Central memory CD8-positive, alpha-beta T cell (primary cell): ENCODE data around the gene FHL2.

Source experiments
- ATAC-seq: fragments of 150-1000 bp; cut with Tn5 transposase; replicated peaks from 2 replicates; pipeline ENCODE4 v1.10.0; 2022; ENCODE audit warnings: mild to moderate bottlenecking, moderate FRiP score, moderate number of reproducible peaks; ENCODE audit not compliant: poor library complexity, severe bottlenecking; ENCODE audit errors: extremely low read depth
- DNase-seq, 2 donors: peaks; one replicate each; pipeline ENCODE4 v3.0.0; 2021; ENCODE audit warnings: low spot score in 2 of 2
- H3K27ac Mint-ChIP-seq: one replicate; pipeline ENCODE4 v1.8.0; 2022; ENCODE audit warnings: low read depth, mild to moderate bottlenecking, moderate library complexity, mixed read lengths
- H3K27me3 Mint-ChIP-seq: one replicate; pipeline ENCODE4 v1.8.0; 2022; ENCODE audit warnings: mixed read lengths
- H3K36me3 Mint-ChIP-seq: one replicate; pipeline ENCODE4 v1.8.0; 2022; ENCODE audit warnings: mild to moderate bottlenecking, moderate library complexity, mixed read lengths; ENCODE audit not compliant: insufficient read depth
- H3K4me1 Mint-ChIP-seq: one replicate; pipeline ENCODE4 v1.8.0; 2022; ENCODE audit warnings: mixed read lengths
- H3K4me3 Mint-ChIP-seq: one replicate; pipeline ENCODE4 v1.8.0; 2022; ENCODE audit warnings: mild to moderate bottlenecking, moderate library complexity, mixed read lengths
- H3K9me3 Mint-ChIP-seq: one replicate; pipeline ENCODE4 v1.8.0; 2022; ENCODE audit warnings: mixed read lengths

The FHL2 gene

DNA sequence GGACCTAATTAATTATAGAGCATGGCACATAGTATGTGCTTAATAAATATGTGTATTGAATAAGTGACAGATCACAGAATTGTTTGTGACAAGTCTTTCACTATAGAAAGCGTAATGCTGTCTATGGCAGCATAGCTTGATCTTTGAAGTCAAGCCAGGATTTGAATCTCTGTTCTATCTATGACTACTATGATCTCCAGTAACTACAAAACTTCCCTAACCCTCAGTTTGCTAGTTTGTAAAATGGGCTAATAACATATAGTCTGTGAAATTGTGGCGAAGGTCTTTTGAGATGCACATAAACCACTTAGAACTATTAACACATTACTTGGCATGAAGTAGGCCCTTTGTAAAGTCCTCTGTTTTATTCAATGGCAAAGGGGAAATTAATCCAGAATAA is 4.0 kb upstream of the FHL2 start:
- no peak for ATAC-seq
- DNase-seq, result no peak
- peaks cover 48% of the 10 kb centered on the region for H3K27me3 Mint-ChIP-seq
- no peak overlapping the region for H3K27ac Mint-ChIP-seq
- no peaks in the 10 kb centered on the region for H3K4me1 Mint-ChIP-seq
- H3K9me3 Mint-ChIP-seq, result no peaks in the 10 kb centered on the region
- H3K4me3 Mint-ChIP-seq, result no peak overlapping the region
- H3K36me3 Mint-ChIP-seq, result no peaks in the 10 kb centered on the region

- no peaks in the 10 kb centered on the region for H3K4me1 Mint-ChIP-seq
- H3K27me3 Mint-ChIP-seq, result peaks cover 48% of the 10 kb centered on the region
- no peak overlapping the region for H3K27ac Mint-ChIP-seq
- H3K9me3 Mint-ChIP-seq, result no peaks in the 10 kb centered on the region
- H3K36me3 Mint-ChIP-seq, result no peaks in the 10 kb centered on the region
- H3K4me3 Mint-ChIP-seq, result no peak overlapping the region
- ATAC-seq, result no peak
- no peak for DNase-seq
Measured at GRCh38 chr2:105401867-105402266, 3.0 kb upstream of the FHL2 start.

DNA sequence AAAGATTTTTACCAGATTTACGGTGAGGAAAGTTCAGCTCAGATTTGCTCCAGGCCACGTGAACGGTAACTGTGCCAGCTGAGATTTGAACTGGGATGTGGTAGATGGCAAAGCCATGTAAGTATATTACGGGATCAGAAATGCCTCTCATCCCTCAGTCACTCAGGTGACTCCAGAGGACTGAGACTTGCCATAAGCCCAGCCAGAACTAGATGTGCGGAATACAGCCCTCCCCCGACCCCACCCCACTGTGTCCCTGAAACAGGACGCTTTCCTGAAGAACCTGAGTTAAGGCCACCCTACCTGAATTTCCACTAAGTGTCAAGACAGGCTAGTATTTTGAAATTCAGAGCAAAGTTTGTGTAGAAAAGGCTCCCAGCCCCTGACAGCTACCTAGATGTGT is 1.3 kb upstream of the FHL2 start:
- no peaks in the 10 kb centered on the region for H3K36me3 Mint-ChIP-seq
- DNase-seq, result no peak
- no peaks in the 10 kb centered on the region for H3K4me1 Mint-ChIP-seq
- ATAC-seq, result no peak
- H3K4me3 Mint-ChIP-seq, result no peak overlapping the region
- no peaks in the 10 kb centered on the region for H3K9me3 Mint-ChIP-seq
- peaks cover 44% of the 10 kb centered on the region for H3K27me3 Mint-ChIP-seq
- no peak overlapping the region for H3K27ac Mint-ChIP-seq

- H3K36me3 Mint-ChIP-seq, result no peaks in the 10 kb centered on the region
- DNase-seq (no peak), ATAC-seq (no peak)
- H3K27me3 Mint-ChIP-seq, result peaks cover 41% of the 10 kb centered on the region
- peak overlapping the region; percentile 72 for H3K4me3 Mint-ChIP-seq
- H3K4me1 Mint-ChIP-seq, result no peaks in the 10 kb centered on the region
- no peak overlapping the region for H3K27ac Mint-ChIP-seq
- no peaks in the 10 kb centered on the region for H3K9me3 Mint-ChIP-seq
Measured at GRCh38 chr2:105399207-105399861, 483 bp upstream of the FHL2 start.

DNA sequence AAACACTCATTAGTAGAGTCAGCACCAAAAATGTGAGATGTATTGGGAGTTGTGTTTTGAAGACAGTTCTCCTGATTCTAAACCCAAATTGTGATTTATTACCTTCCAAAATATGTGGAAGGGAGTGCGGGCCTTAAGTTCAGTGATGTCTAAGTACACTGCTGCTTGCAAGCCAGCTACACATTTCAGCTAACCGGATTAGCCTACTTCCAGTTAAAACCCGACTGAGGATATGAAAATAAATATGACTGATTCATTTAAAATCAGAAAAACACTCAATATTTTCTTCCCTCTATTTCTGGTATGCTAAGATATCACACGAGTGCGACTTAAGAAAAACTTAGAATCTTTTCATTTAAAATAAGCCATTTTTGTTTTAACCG is 907 bp downstream of the FHL2 start:
- DNase-seq (no peak), ATAC-seq (no peak)
- no peaks in the 10 kb centered on the region for H3K9me3 Mint-ChIP-seq
- no peaks in the 10 kb centered on the region for H3K4me1 Mint-ChIP-seq
- no peak overlapping the region for H3K27ac Mint-ChIP-seq
- H3K36me3 Mint-ChIP-seq, result no peaks in the 10 kb centered on the region
- peaks cover 29% of the 10 kb centered on the region for H3K27me3 Mint-ChIP-seq
- peak overlapping the region; percentile 72 for H3K4me3 Mint-ChIP-seq

GRCh38 chr2:105397025-105397722 is 1.7 kb downstream of the FHL2 start:
- Mint-ChIP-seq H3K27me3 (peaks cover 26% of the 10 kb centered on the region), H3K9me3 (no peaks in the 10 kb centered on the region), H3K27ac (no peak overlapping the region), H3K4me3 (no peak overlapping the region), H3K36me3 (no peaks in the 10 kb centered on the region), H3K4me1 (no peaks in the 10 kb centered on the region)
- DNase-seq (no peak), ATAC-seq (no peak)

DNA sequence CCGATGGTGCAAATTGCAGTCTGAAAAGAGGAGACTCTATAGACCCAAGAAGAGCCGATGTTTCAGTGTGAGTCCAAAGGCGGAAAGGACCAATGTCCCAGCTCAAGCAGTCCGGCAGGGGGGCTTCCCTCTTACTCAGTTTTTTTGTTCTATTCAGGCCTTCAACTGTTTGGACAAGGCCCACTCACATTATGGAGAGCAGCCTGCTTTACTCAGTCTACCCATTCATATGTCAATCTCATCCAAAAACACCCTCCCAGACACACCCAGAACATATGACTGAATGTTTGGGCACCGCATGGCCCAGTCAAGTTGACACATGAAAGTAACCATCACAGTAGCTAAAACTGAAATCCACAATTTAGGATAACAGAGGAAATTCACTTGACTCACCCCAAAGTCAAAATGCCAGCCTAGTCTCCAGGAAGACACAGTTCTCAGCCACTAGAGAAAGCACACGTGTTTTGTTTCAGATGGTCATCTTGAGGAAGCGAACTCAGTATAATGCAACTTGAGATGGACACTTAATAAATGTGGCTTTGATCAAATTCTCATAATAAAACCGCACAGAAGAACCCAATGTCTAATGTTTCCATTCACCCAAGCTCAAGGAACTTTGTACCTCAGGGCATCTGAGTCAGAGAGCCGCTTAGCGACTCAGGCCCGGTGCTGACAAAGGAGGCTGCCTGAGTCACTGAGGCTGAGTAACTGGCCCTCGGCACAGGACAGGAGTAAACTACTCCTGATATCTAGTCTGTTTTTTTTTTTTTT is 2.4 kb downstream of the FHL2 start:
- no peaks in the 10 kb centered on the region for H3K4me1 Mint-ChIP-seq
- ATAC-seq (no peak), DNase-seq (no peak)
- no peak overlapping the region for H3K27ac Mint-ChIP-seq
- H3K27me3 Mint-ChIP-seq, result peaks cover 26% of the 10 kb centered on the region
- H3K9me3 Mint-ChIP-seq, result no peaks in the 10 kb centered on the region
- no peak overlapping the region for H3K4me3 Mint-ChIP-seq
- no peaks in the 10 kb centered on the region for H3K36me3 Mint-ChIP-seq

GRCh38 chr2:105395691-105396090 is 3.2 kb downstream of the FHL2 start:
- Mint-ChIP-seq H3K4me1 (no peaks in the 10 kb centered on the region), H3K4me3 (no peak overlapping the region)

GRCh38 chr2:105394951-105395611 is 3.8 kb downstream of the FHL2 start:
- ATAC-seq (no peak), DNase-seq (no peak)
- no peak overlapping the region for H3K27ac Mint-ChIP-seq
- peaks cover 26% of the 10 kb centered on the region for H3K27me3 Mint-ChIP-seq
- H3K9me3 Mint-ChIP-seq, result no peaks in the 10 kb centered on the region
- H3K4me1 Mint-ChIP-seq, result no peaks in the 10 kb centered on the region
- H3K36me3 Mint-ChIP-seq, result no peaks in the 10 kb centered on the region
- H3K4me3 Mint-ChIP-seq, result no peak overlapping the region

More at GRCh38 chr2:105395691-105396090, 3.2 kb downstream of the FHL2 start:
- no peak for DNase-seq
- ATAC-seq, result no peak
- no peaks in the 10 kb centered on the region for H3K36me3 Mint-ChIP-seq
- H3K9me3 Mint-ChIP-seq, result no peaks in the 10 kb centered on the region
- peaks cover 26% of the 10 kb centered on the region for H3K27me3 Mint-ChIP-seq
- H3K27ac Mint-ChIP-seq, result no peak overlapping the region

GRCh38 chr2:105393373-105394055 is 5.3 kb downstream of the FHL2 start:
- DNase-seq (no peak), ATAC-seq (no peak)
- H3K27ac Mint-ChIP-seq, result no peak overlapping the region

DNA sequence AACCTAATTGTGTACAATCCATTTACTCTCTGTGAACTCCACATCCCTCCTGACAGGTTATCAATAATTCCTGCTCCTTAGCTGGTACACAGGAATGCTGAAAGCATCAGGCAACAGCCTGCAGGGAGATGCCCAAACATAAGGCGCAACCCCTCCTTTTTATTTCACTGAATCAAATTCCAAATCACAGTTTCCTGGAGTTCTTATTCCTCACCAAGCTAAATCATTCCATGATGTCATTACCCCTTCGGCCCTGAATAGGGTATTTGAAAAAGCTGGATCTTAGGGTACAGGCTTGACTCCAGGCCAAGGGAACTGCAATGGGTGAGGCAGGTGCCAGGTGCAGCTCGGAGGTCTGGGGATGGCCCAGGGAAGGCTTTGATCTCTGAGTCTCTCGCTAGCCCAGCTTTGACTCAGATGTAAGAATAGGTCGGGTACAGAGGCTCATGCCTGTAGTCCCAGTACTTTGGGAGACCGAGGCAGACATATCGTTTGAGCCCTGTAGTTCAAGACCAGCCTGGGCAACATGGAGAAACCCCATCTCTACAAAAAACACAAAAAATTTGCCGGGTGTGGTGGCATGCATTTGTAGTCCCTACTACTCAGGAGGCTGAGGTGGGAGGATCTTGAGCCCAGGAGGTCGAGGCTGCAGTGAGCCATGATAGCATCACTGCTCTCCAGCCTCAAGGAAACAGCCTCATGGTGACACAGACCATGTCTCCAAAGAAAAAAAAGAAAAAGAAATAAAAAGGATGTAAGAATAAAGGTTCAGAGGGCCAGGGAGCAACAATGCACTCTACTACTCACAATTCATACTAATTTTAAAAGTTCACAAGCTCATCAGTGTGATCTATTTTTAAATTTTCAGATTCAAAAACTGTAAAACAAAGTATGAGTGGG is 6.8 kb downstream of the FHL2 start:
- Mint-ChIP-seq H3K36me3 (no peaks in the 10 kb centered on the region), H3K27me3 (peaks cover 15% of the 10 kb centered on the region), H3K9me3 (no peaks in the 10 kb centered on the region), H3K27ac (no peak overlapping the region), H3K4me1 (no peaks in the 10 kb centered on the region), H3K4me3 (no peak overlapping the region)
- DNase-seq (no peak), ATAC-seq (no peak)

More at GRCh38 chr2:105393373-105394055, 5.3 kb downstream of the FHL2 start:
- no peaks in the 10 kb centered on the region for H3K4me1 Mint-ChIP-seq
- H3K9me3 Mint-ChIP-seq, result no peaks in the 10 kb centered on the region
- H3K4me3 Mint-ChIP-seq, result no peak overlapping the region
- H3K36me3 Mint-ChIP-seq, result no peaks in the 10 kb centered on the region
- peaks cover 15% of the 10 kb centered on the region for H3K27me3 Mint-ChIP-seq
